Loucy (cell line): ENCODE results near the gene RER1.

Source experiments
- H2AFZ ChIP-seq: fragments of 200-600 bp; sonication (generic); 2 replicates; pipeline ENCODE4 v1.6.0; 2016; ENCODE audit warnings: antibody characterized with exemption, mild to moderate bottlenecking, low read length, moderate library complexity
- H3F3A ChIP-seq: fragments of 200-600 bp; 2 replicates; pipeline ENCODE4 v1.6.0; 2016; ENCODE audit warnings: antibody characterized with exemption, low read depth, mild to moderate bottlenecking
- H3K27me3 ChIP-seq: fragments of 200-600 bp; sonication (generic); 2 replicates; pipeline ENCODE4 v1.6.1; 2014; ENCODE audit warnings: low read length, mild to moderate bottlenecking; ENCODE audit not compliant: insufficient read depth, poor library complexity, severe bottlenecking
- H3K36me3 ChIP-seq: fragments of 200-600 bp; sonication (generic); 2 replicates; pipeline ENCODE4 v1.6.1; 2016; ENCODE audit warnings: low read length; ENCODE audit not compliant: insufficient read depth
- H3K4me1 ChIP-seq: fragments of 200-600 bp; sonication (generic); 2 replicates; pipeline ENCODE4 v1.5.1; 2014; ENCODE audit warnings: low read length, mild to moderate bottlenecking; ENCODE audit not compliant: insufficient read depth, poor library complexity, severe bottlenecking
- H3K4me2 ChIP-seq: fragments of 200-600 bp; sonication (generic); 2 replicates; pipeline ENCODE4 v1.6.0; 2014; ENCODE audit warnings: antibody characterized with exemption, low read length, low read depth, mild to moderate bottlenecking; ENCODE audit not compliant: poor library complexity, severe bottlenecking
- H3K4me3 ChIP-seq: fragments of 200-600 bp; sonication (generic); 2 replicates; pipeline ENCODE4 v1.5.1; 2014; ENCODE audit warnings: low read length, mild to moderate bottlenecking, mixed read lengths; ENCODE audit not compliant: poor library complexity, severe bottlenecking
- H3K79me2 ChIP-seq: fragments of 200-600 bp; sonication (generic); 2 replicates; pipeline ENCODE4 v1.6.1; 2014; ENCODE audit warnings: low read length; ENCODE audit not compliant: insufficient read depth
- H3K9ac ChIP-seq: fragments of 200-600 bp; sonication (generic); 2 replicates; pipeline ENCODE4 v1.6.0; 2014; ENCODE audit warnings: mild to moderate bottlenecking, low read depth, low read length, moderate library complexity; ENCODE audit not compliant: poor library complexity, severe bottlenecking
- H3K9me2 ChIP-seq: fragments of 200-600 bp; sonication (generic); replicated peaks from 2 replicates; pipeline ENCODE4 v1.6.1; 2016; ENCODE audit warnings: low read depth, low read length, mixed read lengths
- H3K9me3 ChIP-seq: fragments of 200-600 bp; sonication (generic); 2 replicates; pipeline ENCODE4 v1.6.1; 2014; ENCODE audit warnings: mild to moderate bottlenecking, antibody characterized with exemption, low read length, low read depth; ENCODE audit not compliant: insufficient read depth
- H4K20me1 ChIP-seq: fragments of 200-600 bp; sonication (generic); 2 replicates; pipeline ENCODE4 v1.6.0; 2014; ENCODE audit warnings: antibody characterized with exemption, low read length, mild to moderate bottlenecking; ENCODE audit not compliant: insufficient read depth, poor library complexity, severe bottlenecking
- CTCF ChIP-seq: fragments of 200-600 bp; sonication (generic); conservative IDR thresholded peaks from 2 replicates; pipeline ENCODE4 v1.5.1; 2014; ENCODE audit warnings: mild to moderate bottlenecking, antibody characterized with exemption, low read length
- EZH2phosphoT487 ChIP-seq: fragments of 200-600 bp; IDR thresholded peaks from 2 replicates; pipeline ENCODE4 v1.6.1; 2018; ENCODE audit warnings: antibody characterized with exemption, mild to moderate bottlenecking, moderate library complexity, borderline replicate concordance

Gene RER1

GRCh38 chr1:2358072-2358471 is 33.6 kb upstream of the RER1 start:
- no peak overlapping the region for H3K9ac ChIP-seq
- no peaks in the 10 kb centered on the region for H3K36me3 ChIP-seq
- H2AFZ ChIP-seq, result no peak overlapping the region
- no peaks in the 10 kb centered on the region for H3K9me2 ChIP-seq
- H3F3A ChIP-seq, result no peaks in the 10 kb centered on the region
- H3K27me3 ChIP-seq, result no peaks in the 10 kb centered on the region
- no peak overlapping the region for H3K4me2 ChIP-seq
- TF ChIP-seq EZH2phosphoT487 (no peak), CTCF (no peak)
- H3K9me3 ChIP-seq, result no peaks in the 10 kb centered on the region
- no peaks in the 10 kb centered on the region for H4K20me1 ChIP-seq
- H3K4me1 ChIP-seq, result no peaks in the 10 kb centered on the region
- H3K4me3 ChIP-seq, result no peak overlapping the region
- H3K79me2 ChIP-seq, result no peaks in the 10 kb centered on the region

- no peak overlapping the region for H3K4me2 ChIP-seq
- no peaks in the 10 kb centered on the region for H3K9me3 ChIP-seq
- H3K9me2 ChIP-seq, result no peaks in the 10 kb centered on the region
- H3K27me3 ChIP-seq, result no peaks in the 10 kb centered on the region
- TF ChIP-seq EZH2phosphoT487 (no peak), CTCF (no peak)
- H4K20me1 ChIP-seq, result no peaks in the 10 kb centered on the region
- no peak overlapping the region for H3K9ac ChIP-seq
- H2AFZ ChIP-seq, result no peak overlapping the region
- H3K36me3 ChIP-seq, result no peaks in the 10 kb centered on the region
- no peak overlapping the region for H3K4me3 ChIP-seq
- no peaks in the 10 kb centered on the region for H3K79me2 ChIP-seq
- no peaks in the 10 kb centered on the region for H3K4me1 ChIP-seq
- no peaks in the 10 kb centered on the region for H3F3A ChIP-seq
Observed at GRCh38 chr1:2358651-2359640, 32.7 kb upstream of the RER1 start.

GRCh38 chr1:2360588-2361364 is 30.9 kb upstream of the RER1 start:
- H3K36me3 ChIP-seq, result no peaks in the 10 kb centered on the region
- no peak overlapping the region for H3K9ac ChIP-seq
- H3K4me3 ChIP-seq, result no peak overlapping the region
- H3K9me2 ChIP-seq, result no peaks in the 10 kb centered on the region
- H3K4me1 ChIP-seq, result no peaks in the 10 kb centered on the region
- H2AFZ ChIP-seq, result no peak overlapping the region
- no peaks in the 10 kb centered on the region for H3K27me3 ChIP-seq
- no peaks in the 10 kb centered on the region for H4K20me1 ChIP-seq
- H3K79me2 ChIP-seq, result no peaks in the 10 kb centered on the region
- TF ChIP-seq EZH2phosphoT487 (no peak), CTCF (no peak)
- H3K4me2 ChIP-seq, result no peak overlapping the region
- no peaks in the 10 kb centered on the region for H3K9me3 ChIP-seq
- no peaks in the 10 kb centered on the region for H3F3A ChIP-seq
